Measurements from ENCODE around the gene MOCS3. TPM values are rescaled to one million over a fixed set of nuclear protein-coding genes. Genes with fewer than 3 reads are reported as not detected.

MOCS3 gene
- total RNA-seq, 1 experiment from 2014 or later = 5.8 TPM

- DNase-seq (ENCODE audit: low read depth, low spot score) (no peak), ATAC-seq (no peak)
- ChIA-PET CTCF (interaction anchor here (0.7 to 1.1 kb wide), 2 partner anchors 46 to 139 kb away, joined by 3 to 5 read pairs; no protein-coding TSS in a partner anchor), POLR2A (interaction anchor here (0.5 to 0.7 kb wide), 3 partner anchors 21 to 343 kb away, joined by 3 read pairs; no protein-coding TSS in a partner anchor)
- peaks cover 53% of the 10 kb centered on the region for H3K36me3 ChIP-seq (ENCODE audit: control insufficient read depth, insufficient read depth, low read length)
- TF ChIP-seq TCF7L2 (IDR thresholded peaks at IDR 0.05; ENCODE audit: low read depth, low read length) (no peak), POLR2AphosphoS5 (IDR thresholded peaks at IDR 0.05; ENCODE audit: low read depth, low read length) (no peak), SIN3A (IDR thresholded peaks at IDR 0.05; ENCODE audit: borderline replicate concordance, insufficient read depth, low read depth, low read length) (no peak)
- TF ChIP-seq, protein P1, sequence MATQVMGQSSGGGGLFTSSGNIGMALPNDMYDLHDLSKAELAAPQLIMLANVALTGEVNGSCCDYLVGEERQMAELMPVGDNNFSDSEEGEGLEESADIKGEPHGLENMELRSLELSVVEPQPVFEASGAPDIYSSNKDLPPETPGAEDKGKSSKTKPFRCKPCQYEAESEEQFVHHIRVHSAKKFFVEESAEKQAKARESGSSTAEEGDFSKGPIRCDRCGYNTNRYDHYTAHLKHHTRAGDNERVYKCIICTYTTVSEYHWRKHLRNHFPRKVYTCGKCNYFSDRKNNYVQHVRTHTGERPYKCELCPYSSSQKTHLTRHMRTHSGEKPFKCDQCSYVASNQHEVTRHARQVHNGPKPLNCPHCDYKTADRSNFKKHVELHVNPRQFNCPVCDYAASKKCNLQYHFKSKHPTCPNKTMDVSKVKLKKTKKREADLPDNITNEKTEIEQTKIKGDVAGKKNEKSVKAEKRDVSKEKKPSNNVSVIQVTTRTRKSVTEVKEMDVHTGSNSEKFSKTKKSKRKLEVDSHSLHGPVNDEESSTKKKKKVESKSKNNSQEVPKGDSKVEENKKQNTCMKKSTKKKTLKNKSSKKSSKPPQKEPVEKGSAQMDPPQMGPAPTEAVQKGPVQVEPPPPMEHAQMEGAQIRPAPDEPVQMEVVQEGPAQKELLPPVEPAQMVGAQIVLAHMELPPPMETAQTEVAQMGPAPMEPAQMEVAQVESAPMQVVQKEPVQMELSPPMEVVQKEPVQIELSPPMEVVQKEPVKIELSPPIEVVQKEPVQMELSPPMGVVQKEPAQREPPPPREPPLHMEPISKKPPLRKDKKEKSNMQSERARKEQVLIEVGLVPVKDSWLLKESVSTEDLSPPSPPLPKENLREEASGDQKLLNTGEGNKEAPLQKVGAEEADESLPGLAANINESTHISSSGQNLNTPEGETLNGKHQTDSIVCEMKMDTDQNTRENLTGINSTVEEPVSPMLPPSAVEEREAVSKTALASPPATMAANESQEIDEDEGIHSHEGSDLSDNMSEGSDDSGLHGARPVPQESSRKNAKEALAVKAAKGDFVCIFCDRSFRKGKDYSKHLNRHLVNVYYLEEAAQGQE (IDR thresholded peaks at IDR 0.05; ENCODE audit: insufficient read depth in 1 of 2, low read depth in 2 of 2, low read length in 1 of 2) = no peak
- TF ChIP-seq, protein P2, sequence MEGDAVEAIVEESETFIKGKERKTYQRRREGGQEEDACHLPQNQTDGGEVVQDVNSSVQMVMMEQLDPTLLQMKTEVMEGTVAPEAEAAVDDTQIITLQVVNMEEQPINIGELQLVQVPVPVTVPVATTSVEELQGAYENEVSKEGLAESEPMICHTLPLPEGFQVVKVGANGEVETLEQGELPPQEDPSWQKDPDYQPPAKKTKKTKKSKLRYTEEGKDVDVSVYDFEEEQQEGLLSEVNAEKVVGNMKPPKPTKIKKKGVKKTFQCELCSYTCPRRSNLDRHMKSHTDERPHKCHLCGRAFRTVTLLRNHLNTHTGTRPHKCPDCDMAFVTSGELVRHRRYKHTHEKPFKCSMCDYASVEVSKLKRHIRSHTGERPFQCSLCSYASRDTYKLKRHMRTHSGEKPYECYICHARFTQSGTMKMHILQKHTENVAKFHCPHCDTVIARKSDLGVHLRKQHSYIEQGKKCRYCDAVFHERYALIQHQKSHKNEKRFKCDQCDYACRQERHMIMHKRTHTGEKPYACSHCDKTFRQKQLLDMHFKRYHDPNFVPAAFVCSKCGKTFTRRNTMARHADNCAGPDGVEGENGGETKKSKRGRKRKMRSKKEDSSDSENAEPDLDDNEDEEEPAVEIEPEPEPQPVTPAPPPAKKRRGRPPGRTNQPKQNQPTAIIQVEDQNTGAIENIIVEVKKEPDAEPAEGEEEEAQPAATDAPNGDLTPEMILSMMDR (IDR thresholded peaks at IDR 0.05) = no peak
- H3K27ac ChIP-seq (ENCODE audit: low read length) = peak overlapping the region; percentile 95
- BruUV-seq (replicated peaks) = no TSS peak
- no peaks in the 10 kb centered on the region for H3K27me3 ChIP-seq (ENCODE audit: control insufficient read depth, insufficient read depth, low read length)
- H3K4me3 ChIP-seq (ENCODE audit: low read depth in 2 of 2, low read length in 2 of 2) = peak overlapping the region; percentile 1 to 59; a peak in 3 of 4 replicates
- in situ Hi-C loops (cut with HindIII; ENCODE audit: low pct_unique_long_range_greater_than_20kb, low sequenced_read_pairs) (no loop called here), intact Hi-C loops (cut with micrococcal nuclease; ENCODE audit: unreplicated experiment) (loop anchor here (5.0 kb wide), 1 partner anchor 140 kb away; no protein-coding TSS in a partner anchor)
- H3K4me1 ChIP-seq (ENCODE audit: control insufficient read depth, insufficient read depth, low read length) = peaks cover 22% of the 10 kb centered on the region
- no peaks in the 10 kb centered on the region for H3K9me3 ChIP-seq (ENCODE audit: control insufficient read depth, insufficient read depth, low read depth, low read length)
These were observed 26.6 kb upstream of the MOCS3 start for GRCh38 chr20:50932016-50932485.

DNA sequence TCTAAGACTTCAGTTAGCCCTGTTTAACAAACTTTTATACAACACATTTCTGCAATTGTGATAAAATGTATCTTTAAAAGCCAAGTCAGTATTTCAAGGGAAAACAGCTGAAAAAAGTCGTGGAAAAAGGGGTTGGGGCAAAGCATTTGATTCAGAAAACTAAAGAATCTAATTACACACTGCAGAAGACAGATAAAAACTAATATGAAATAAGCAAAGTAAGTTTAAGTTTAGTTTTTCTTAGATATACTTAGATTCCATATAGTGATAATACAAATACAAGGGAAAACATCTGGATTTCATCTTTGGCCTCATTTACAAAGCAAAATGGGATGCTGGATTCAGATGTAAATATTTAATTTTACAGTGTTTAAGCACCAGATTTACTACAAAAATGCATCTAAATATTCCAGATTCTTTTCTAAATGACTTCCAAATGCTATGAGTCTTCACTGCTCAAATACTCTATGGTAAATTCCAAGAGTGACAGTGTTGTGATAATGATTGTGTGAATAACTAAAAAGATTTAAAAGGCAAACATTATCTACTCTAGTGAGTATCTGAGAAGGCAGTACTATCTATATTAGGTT, 25.8 kb upstream of the MOCS3 start:
- CTCF ChIA-PET = interaction anchor here (0.7 to 1.1 kb wide), 3 partner anchors 13 to 140 kb away, joined by 3 to 5 read pairs (median 5); no protein-coding TSS in a partner anchor
- no peak for ATAC-seq
- Histone ChIP-seq H3K36me3 (ENCODE audit: control insufficient read depth, insufficient read depth, low read length) (peaks cover 48% of the 10 kb centered on the region), H3K4me3 (ENCODE audit: low read depth in 2 of 2, low read length in 2 of 2) (no peak overlapping the region), H3K4me1 (ENCODE audit: control insufficient read depth, insufficient read depth, low read length) (peaks cover 22% of the 10 kb centered on the region), H3K9me3 (ENCODE audit: control insufficient read depth, insufficient read depth, low read depth, low read length) (no peaks in the 10 kb centered on the region), H3K27me3 (ENCODE audit: control insufficient read depth, insufficient read depth, low read length) (no peaks in the 10 kb centered on the region), H3K27ac (ENCODE audit: low read length) (peak overlapping the region; percentile 95)
- intact Hi-C loops (cut with micrococcal nuclease; ENCODE audit: unreplicated experiment) (loop anchor here (5.0 kb wide), 1 partner anchor 140 kb away; no protein-coding TSS in a partner anchor), in situ Hi-C loops (cut with HindIII; ENCODE audit: low pct_unique_long_range_greater_than_20kb, low sequenced_read_pairs) (no loop called here)
- TF ChIP-seq, protein P1 (IDR thresholded peaks at IDR 0.05; ENCODE audit: insufficient read depth in 1 of 2, low read depth in 2 of 2, low read length in 1 of 2) = no peak
- TF ChIP-seq POLR2AphosphoS5 (IDR thresholded peaks at IDR 0.05; ENCODE audit: low read depth, low read length) = no peak
- TF ChIP-seq, protein P2 (IDR thresholded peaks at IDR 0.05) = no peak
- TF ChIP-seq SIN3A (IDR thresholded peaks at IDR 0.05; ENCODE audit: borderline replicate concordance, insufficient read depth, low read depth, low read length) = no peak
- no peak for TF ChIP-seq TCF7L2 (IDR thresholded peaks at IDR 0.05; ENCODE audit: low read depth, low read length)
- POLR2A ChIA-PET = interaction anchor here (0.6 to 0.8 kb wide), 3 partner anchors 25 to 183 kb away, joined by 3 to 6 read pairs (median 3); partner anchors contain the start of gene DPM1
- BruUV-seq (replicated peaks) = no TSS peak
- DNase-seq (ENCODE audit: low read depth, low spot score) = no peak

Measured in Panc1 (cell line).